ES-I3 (cell line): ENCODE data around the gene TACO1.

Experiments used
- H3K36me3 ChIP-seq: 2 replicates; pipeline ENCODE4 v1.6.1; 2013; ENCODE audit warnings: mild to moderate bottlenecking, low read length, control low read depth, moderate library complexity; ENCODE audit not compliant: insufficient read depth
- H3K4me1 ChIP-seq: 2 replicates; pipeline ENCODE4 v1.6.1; 2013; ENCODE audit warnings: mild to moderate bottlenecking, control low read depth, low read length; ENCODE audit not compliant: insufficient read depth
- H3K9ac ChIP-seq: 2 replicates; pipeline ENCODE4 v1.6.1; 2013; ENCODE audit warnings: low read depth, mild to moderate bottlenecking, low read length, moderate library complexity
- H3K9me3 ChIP-seq: 2 replicates; pipeline ENCODE4 v1.6.1; 2013; ENCODE audit warnings: mild to moderate bottlenecking, low read length, moderate library complexity; ENCODE audit not compliant: control insufficient read depth, insufficient read depth

The TACO1 gene

DNA sequence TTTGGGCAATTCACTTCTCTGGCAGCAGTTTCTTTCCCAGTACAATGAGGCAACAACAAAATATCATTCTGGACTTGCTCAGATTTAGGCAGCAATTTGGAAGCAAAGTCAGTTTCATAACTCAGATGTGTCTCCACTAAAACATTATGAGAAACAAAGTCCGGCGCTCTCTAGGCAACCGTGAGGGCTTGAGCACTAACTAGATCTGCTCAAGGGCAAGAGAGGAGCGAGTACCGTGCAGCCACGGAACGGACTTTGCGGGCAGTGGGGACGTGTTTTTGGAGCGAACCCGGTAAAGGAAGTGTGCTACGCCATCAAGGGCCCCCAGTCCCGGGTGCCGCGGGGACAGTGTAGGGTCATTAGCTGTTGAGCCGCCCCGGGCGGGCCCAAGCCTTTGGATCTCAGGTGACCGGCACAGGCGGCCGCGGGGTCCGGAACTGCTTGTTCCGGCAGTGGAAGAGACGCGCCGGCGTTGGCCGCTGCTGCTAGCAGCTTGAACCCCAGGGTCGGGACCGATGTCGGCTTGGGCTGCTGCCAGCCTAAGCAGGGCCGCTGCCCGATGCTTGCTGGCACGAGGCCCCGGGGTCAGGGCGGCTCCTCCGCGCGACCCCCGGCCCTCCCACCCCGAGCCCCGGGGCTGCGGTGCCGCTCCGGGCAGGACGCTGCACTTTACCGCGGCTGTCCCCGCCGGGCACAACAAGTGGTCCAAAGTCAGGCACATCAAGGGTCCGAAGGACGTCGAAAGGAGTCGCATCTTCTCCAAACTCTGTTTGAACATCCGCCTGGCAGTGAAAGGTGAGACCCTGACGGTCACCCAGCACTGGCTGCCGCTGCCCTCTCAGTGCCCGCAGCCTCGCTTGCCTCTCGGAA, at the start of gene TACO1:
Gene TACO1, plus strand, starts transcription at position 327 of the 870 bp plus-strand sequence. Its CDS starts 189 bp downstream, at position 516.
- H3K4me1 ChIP-seq: peaks cover 4% of the 10 kb centered on the region
- peak within 1 kb of the TSS; percentile 72 for H3K9ac ChIP-seq
- no peaks in the 10 kb centered on the region for H3K9me3 ChIP-seq
- H3K36me3 ChIP-seq: peaks cover 9% of the 10 kb centered on the region; the same call in 1 of the 2 replicates

DNA sequence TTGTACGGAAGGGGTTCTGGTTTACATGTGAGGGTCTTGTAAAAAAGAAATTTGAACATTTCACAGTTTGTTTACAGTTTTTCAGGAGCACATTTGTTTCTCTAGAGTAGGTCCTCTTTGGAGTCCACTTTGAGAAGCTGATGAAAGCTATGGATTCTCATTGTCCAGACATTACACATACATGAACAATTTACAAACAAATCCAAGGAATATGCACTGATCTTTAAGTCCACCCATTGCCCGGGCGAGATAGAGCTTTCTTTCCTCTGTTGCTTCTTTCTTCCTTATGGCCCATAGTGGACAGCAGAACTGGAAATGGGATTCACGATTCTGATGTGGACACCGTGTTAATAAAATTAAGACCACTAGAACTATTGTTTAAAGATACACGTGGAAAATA, 48.5 kb upstream of the TACO1 start:
- H3K36me3 ChIP-seq: no peaks in the 10 kb centered on the region
- peak overlapping the region; percentile 97; the same call in 1 of the 2 replicates for H3K9ac ChIP-seq
- no peaks in the 10 kb centered on the region for H3K9me3 ChIP-seq
- peaks cover 10% of the 10 kb centered on the region for H3K4me1 ChIP-seq

DNA sequence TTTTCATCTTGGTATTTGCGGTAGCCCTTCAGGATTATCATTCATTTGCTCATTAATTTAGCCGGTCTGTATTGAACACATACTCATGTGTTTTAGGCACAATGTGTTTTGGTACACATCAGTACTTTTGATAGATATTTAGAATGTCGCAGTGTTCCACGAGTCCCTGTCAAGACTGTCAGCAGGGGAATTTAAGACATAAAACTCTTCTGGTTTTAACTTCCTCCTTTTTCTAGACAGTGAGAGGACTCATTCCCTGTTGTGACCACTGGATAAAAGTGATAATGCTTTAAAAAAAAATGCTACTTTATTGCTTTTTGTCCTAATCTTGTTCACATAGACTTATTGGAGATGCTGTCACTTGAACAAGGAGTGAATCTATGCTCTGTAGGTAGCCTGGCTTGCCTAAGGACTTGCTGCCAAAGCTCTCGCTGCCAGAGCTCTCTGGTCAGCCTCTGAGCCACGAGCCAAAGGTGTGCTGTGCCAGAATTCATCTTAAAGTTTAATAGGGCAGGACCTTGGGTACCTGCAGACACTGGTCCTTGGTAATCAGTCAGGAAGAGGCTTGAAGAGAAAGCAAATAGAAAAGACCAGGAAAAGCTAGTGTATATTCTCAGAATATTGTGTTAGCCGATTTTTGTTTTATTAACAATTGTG, 45.1 kb upstream of the TACO1 start:
- H3K9me3 ChIP-seq: no peaks in the 10 kb centered on the region
- no peak overlapping the region for H3K9ac ChIP-seq
- peaks cover 10% of the 10 kb centered on the region for H3K4me1 ChIP-seq
- H3K36me3 ChIP-seq: no peaks in the 10 kb centered on the region

DNA sequence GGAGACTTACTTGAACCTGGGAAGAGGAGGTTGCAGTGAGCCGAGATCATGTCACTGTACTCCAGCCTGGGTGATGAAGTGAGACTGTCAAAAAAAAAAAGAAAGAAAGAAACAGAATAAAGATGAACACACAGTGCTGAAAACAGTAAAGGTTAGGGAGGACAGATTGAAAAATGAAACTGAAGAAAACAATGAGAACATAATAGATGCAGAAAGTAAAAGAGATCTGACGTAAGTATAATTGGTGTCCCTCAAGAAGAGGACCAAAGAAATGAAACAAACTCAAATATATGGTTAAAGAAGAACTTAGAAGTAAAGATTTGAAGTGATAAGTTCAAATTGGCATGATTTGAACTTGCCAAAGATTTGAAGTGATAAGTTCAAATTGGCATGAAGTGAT, 43.3 kb upstream of the TACO1 start:
- no peaks in the 10 kb centered on the region for H3K9me3 ChIP-seq
- H3K4me1 ChIP-seq: peaks cover 5% of the 10 kb centered on the region; the same call in 1 of the 2 replicates
- H3K36me3 ChIP-seq: no peaks in the 10 kb centered on the region

DNA sequence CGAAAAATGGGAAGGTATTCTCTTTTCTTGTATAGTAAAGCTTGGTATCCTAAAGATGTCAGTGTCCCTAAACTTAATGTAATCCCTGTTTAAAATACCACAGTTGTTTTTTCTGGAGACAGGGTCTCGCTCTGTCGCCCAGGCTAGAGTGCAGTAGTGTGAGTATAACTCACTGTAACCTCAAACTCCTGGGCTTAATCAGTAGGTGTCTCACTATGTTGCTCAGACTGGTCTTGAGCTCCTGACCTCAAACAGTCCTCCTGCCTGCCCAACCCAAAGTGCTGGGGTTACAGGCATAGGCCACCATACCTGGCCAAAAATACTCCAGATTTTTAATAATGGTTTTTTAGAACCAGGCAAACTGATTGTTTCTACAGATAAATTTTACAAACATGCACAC, 42.3 kb upstream of the TACO1 start:
- Histone ChIP-seq H3K9ac (no peak overlapping the region), H3K36me3 (no peaks in the 10 kb centered on the region), H3K9me3 (no peaks in the 10 kb centered on the region), H3K4me1 (no peaks in the 10 kb centered on the region)

More for the DNA sequence above, 43.3 kb upstream of the TACO1 start:
- H3K9ac ChIP-seq: no peak overlapping the region

DNA sequence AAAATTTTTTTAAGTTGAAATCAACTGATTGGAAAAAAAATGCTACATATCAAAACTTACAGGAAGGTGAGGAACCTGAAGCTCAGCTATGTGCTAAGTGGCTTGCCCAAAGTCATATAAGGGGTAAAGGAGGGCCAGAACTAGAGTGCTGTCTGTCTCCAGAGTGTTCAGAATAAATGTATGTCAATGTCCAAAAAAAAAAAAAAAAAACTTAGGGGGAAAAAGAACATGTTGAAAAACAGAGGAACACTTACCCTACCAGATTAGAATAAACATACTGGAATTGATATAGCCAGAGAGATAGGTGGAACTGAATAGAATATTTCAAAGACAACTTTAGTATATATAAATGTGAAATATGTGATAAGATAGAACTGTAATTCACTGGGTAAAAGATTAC, 38.9 kb upstream of the TACO1 start:
- Histone ChIP-seq H3K36me3 (no peaks in the 10 kb centered on the region), H3K4me1 (no peaks in the 10 kb centered on the region), H3K9ac (no peak overlapping the region), H3K9me3 (no peaks in the 10 kb centered on the region)

DNA sequence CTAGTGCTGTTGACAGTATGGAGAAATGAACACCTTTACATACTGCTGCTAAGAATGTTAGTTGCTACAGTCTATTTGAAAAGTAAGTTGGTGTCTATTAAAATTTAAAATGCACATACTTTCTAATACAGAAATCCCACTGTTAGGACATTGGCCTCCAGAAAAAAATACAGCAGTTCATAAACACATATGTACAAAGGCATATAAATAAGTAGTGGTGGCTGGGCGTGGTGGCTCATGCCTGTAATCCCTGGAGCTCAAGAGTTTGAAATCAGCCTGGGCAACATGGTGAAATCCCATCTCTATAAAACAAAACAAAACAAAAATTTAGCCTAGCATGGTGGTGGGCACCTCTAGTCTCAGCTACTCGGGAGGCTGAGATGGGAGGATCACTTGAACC, 37.4 kb upstream of the TACO1 start:
- H3K36me3 ChIP-seq: no peaks in the 10 kb centered on the region
- H3K9ac ChIP-seq: no peak overlapping the region
- H3K4me1 ChIP-seq: no peaks in the 10 kb centered on the region
- no peaks in the 10 kb centered on the region for H3K9me3 ChIP-seq

DNA sequence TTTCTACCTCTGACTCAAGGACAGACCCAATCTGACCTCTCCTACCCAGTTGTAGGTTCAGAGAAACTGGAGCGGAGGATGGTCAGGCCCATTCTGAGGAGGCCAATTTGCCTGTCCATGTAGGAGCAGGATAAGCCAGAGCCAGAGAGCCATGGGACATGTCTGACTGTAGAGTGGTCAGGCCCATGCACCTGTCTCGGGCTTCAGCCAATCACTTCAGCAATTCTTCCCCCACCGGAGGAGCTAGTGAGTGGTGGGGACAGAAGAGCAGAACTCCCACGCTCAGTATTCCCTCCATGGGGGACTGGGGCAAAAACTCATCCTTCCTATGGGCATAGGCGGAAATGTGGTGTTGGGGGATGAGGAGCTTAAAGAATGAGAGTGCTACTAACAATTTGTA, 36.1 kb upstream of the TACO1 start:
- Histone ChIP-seq H3K36me3 (no peaks in the 10 kb centered on the region), H3K9ac (no peak overlapping the region), H3K9me3 (no peaks in the 10 kb centered on the region), H3K4me1 (no peaks in the 10 kb centered on the region)

DNA sequence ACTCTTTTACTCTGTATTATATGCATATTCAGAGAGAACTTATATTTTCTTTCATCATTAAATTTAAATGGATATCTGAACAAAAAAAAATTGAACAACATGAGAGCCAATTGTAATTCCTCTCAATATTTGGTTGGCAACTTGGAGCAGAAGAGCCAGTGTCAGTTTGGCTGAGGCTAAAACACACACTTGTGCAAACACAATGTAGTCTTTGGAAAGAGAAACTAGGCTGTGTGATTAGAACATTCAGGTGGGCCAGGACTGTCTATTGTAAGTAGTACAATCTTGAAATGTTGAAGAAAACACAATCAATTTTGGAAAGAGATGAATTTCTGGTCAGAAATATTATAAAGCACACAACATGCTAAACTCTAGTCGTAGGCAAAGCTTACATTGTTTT, 33.5 kb upstream of the TACO1 start:
- no peak overlapping the region for H3K9ac ChIP-seq
- H3K9me3 ChIP-seq: no peaks in the 10 kb centered on the region
- H3K36me3 ChIP-seq: no peaks in the 10 kb centered on the region
- H3K4me1 ChIP-seq: no peaks in the 10 kb centered on the region

DNA sequence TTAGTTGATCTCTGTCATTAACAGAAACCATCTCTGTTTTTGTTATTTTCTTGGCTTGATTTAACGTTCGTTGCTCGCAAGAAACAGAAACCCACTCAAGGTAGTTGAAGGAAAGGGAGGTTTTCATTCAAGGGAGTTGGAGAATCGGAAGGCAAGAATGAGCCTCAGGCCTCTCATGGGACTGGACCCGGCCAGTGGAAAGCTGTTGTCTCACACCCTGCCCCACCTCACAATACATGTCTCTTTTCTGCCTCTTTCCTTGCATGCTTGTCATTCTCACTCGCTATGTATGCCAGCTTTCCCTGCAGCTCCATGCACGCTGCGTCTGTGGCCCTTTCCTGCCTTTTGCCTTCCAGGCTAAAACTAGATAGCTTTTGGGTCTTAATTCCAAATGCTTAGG, 32.1 kb upstream of the TACO1 start:
- Histone ChIP-seq H3K9me3 (no peaks in the 10 kb centered on the region), H3K4me1 (no peaks in the 10 kb centered on the region), H3K9ac (no peak overlapping the region), H3K36me3 (no peaks in the 10 kb centered on the region)

DNA sequence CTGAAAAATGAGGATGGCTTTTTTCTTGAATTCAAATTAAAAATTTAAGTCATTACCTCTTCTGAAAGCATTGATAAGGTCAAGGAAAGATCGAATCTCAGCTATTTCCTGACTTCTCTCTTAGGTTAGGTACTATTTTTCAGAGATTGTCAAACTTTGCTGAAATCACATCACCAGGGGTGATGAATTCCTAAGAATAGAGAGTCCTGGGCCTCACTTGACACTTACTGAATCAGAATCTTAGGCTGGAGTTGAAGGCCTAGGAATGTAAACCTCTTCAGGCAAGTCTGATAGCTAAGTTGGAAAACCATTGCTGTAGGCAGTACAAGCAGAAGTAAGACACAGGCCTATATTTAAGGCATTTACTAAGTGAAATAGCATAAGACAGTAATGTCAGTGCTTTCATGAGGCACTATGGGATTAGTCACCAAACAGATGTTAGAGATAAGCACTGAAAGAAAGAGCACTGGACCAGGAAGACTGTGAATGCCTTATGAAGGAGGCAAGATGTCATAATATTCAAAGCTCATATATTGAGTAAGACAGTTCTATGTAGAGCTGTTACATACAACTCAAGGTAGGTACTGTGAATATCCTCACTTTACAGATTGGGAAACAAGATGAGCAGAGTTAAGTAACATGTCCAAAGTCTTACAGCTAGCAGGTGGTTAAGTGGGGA, 28.9 kb upstream of the TACO1 start:
- no peaks in the 10 kb centered on the region for H3K36me3 ChIP-seq
- H3K9me3 ChIP-seq: no peaks in the 10 kb centered on the region
- H3K9ac ChIP-seq: no peak overlapping the region
- no peaks in the 10 kb centered on the region for H3K4me1 ChIP-seq

DNA sequence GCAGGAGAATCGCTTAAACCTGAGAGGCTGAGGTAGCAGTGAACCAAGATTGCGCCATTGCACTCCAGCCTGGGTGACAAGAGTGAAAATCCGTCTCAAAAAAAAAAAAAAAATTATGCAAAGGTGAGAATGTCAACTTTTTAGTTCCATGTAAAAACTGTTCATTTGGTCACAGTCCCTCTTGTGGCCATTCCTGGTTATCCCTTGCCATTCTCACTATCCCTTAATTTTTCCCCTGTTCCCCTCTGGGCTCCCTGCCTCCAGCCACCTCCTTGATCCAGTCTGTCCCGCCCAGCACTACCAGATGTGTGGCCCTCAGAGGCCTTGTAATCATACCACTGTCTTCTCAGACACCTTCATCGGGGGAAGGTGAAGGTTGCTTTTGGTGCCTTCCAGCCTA, 27.1 kb upstream of the TACO1 start:
- Histone ChIP-seq H3K9me3 (no peaks in the 10 kb centered on the region), H3K9ac (no peak overlapping the region), H3K4me1 (no peaks in the 10 kb centered on the region), H3K36me3 (no peaks in the 10 kb centered on the region)

DNA sequence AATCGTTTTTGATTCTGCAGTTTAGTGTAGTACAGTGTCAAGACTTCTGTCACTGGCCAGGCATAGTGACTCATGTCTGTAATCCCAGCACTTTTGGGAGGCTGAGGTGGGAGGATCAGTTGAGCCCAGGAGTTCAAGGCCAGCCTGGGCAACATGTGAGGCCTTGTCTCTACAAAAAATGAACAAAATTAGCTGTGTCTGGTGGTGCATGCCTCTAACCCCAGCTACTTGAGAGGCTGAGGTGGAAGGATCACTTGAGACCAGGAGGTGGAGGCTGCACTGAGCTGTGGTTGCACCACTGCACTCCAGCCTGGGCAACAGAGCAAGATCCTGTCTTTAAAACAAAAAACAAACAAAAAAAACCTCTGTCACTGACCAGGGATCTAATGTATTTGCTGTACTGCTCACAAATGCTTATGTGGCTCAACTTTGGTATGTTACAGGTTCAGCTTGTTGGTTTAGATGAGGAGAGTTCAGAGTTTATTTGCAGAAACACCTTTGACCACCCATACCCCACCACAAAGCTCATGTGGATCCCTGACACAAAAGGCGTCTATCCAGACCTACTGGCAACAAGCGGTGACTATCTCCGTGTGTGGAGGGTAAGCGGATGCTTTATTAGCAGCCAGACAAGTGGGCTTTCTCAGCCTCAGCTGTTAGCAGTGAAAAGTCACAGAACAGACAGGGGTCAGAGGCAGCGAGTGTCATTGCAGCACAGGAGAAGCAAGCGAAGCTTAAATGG, 22.5 kb upstream of the TACO1 start:
- Histone ChIP-seq H3K36me3 (peaks cover 20% of the 10 kb centered on the region; the same call in 1 of the 2 replicates), H3K4me1 (peaks cover 4% of the 10 kb centered on the region; the same call in 1 of the 2 replicates), H3K9me3 (no peaks in the 10 kb centered on the region), H3K9ac (no peak overlapping the region)

DNA sequence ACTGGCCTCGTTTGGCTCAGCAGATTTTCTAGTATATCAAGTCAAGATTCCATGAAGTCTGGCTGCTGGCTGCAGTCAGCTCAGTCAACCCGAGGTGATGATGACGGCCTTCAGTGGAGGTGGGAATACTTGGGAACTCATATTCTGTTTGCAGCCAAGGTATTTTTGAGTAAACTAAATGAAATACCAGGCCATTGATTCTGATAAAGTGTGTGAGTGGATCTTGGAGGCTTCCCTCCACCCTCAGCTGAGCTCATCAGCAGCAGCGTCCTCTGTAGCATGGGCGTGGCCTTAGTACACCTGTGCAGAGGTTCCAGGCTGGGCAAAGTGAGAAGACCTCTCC, 22.0 kb upstream of the TACO1 start:
- Histone ChIP-seq H3K36me3 (peaks cover 25% of the 10 kb centered on the region; the same call in 1 of the 2 replicates), H3K9ac (no peak overlapping the region)

More for the DNA sequence above, 22.0 kb upstream of the TACO1 start:
- H3K9me3 ChIP-seq: no peaks in the 10 kb centered on the region
- peaks cover 4% of the 10 kb centered on the region; the same call in 1 of the 2 replicates for H3K4me1 ChIP-seq
